GM19351 (cell line): ENCODE measurements around the gene HACE1.

Experiments used
- ATAC-seq: cut with Tn5 transposase; IDR thresholded peaks from one replicate; pipeline ENCODE4 v1.9.1; 2021; ENCODE audit warnings: mild to moderate bottlenecking, moderate library complexity; ENCODE audit not compliant: unreplicated experiment

Gene HACE1

GRCh38 chr6:104692008-104692407 is 167.7 kb downstream of the HACE1 start:
- ATAC-seq = no peak

- ATAC-seq = no peak
Measured at GRCh38 chr6:104689551-104690205, 170.0 kb downstream of the HACE1 start.

GRCh38 chr6:104688283-104688969 is 171.3 kb downstream of the HACE1 start:
- ATAC-seq = peak; percentile 71

GRCh38 chr6:104686550-104687175 is 173.1 kb downstream of the HACE1 start:
- no peak for ATAC-seq

GRCh38 chr6:104685871-104686549 is 173.7 kb downstream of the HACE1 start:
- no peak for ATAC-seq

GRCh38 chr6:104684911-104685415 is 174.8 kb downstream of the HACE1 start:
- ATAC-seq = no peak

GRCh38 chr6:104683809-104684208 is 175.9 kb downstream of the HACE1 start:
- no peak for ATAC-seq

GRCh38 chr6:104682722-104683643 is 176.7 kb downstream of the HACE1 start:
- peak; percentile 74 for ATAC-seq

GRCh38 chr6:104680539-104680938 is 179.2 kb downstream of the HACE1 start:
- no peak for ATAC-seq

- ATAC-seq = no peak
Measured at GRCh38 chr6:104679971-104680370, 179.7 kb downstream of the HACE1 start.
